HS-27A (cell line): ENCODE results near the gene NISCH.

ENCODE experiments used
- DNase-seq: peaks from one replicate; pipeline ENCODE4 v3.0.0-alpha.2; 2012; ENCODE audit warnings: low read depth, missing footprints

The NISCH gene

GRCh38 chr3:52447512-52448355 lies 7.7 kb upstream of the NISCH start:
- DNase-seq = no peak

DNA sequence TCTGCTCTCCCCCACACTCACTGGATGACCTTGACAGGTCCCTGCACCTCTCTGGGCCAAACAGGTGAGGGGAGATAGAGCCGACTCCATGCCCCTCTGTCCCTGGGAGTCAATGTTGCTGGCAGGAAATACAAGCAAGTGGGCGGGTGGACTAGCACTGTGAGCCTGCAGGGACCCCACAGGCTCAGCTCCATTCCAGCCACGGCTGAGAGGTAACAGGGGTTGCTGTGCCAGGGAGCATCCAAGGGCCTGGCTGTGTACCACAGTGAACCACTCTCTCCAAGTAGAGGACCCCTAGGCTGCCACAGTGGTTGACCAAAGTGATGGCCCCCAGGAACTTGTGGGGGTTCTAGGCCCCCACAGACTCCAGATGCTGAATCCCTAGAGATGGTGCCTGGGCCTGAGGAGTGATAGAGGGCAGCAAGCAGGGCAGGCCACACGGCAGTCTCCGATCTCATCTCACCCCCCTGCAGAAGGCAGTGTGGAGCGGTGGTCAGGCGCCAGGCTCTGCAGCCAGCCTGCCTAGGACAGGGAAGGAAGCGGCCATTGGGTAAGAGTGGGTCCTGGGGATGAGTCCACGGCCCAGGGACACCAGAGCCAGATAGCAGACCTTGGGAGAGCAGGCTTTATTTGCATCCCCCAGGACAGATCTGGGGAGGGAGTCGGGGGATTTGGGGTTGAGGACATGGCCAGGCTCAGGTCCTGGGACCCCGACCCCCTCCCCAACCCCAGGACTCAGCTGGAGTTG lies 4.7 kb upstream of the NISCH start:
- no peak for DNase-seq

DNA sequence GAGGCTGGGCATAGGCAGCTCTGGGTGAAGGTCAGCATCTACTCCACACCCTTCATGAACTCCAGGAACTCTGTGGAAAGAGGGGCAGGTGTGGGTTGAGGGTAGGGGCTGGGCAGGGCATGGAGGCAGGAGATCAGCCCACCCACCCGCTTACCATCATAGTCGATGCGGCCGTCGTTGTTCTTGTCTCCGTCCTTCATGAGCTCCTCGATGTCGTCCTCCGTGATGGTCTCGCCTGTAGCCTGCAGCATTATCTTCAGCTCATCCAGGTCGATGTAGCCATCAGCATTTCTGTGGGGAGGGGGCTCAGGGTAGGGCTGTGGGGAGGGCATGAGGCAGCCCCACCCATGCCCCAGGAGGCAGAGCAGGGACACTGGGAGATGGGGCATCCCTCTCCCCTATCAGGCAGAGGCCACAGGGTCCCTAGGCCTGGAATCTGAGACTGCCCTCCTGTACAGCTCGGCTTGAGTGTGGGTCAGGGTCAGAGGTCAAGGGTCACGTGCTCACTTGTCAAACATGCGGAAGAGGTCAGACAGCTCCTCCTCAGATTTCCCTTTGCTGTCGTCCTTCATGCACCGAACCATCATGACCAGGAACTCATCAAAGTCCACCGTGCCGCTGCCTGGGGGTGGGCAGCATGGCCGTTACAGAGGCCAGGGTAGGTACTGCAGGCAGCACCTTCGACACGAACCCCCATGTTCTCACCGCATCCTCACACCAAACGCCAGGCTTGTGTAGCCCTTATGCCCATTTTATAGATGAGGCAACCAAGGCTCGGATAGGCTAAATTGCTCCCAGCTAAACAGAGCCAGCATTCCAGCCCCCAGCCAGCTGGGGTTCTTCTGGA lies 3.9 kb upstream of the NISCH start:
- no peak for DNase-seq

GRCh38 chr3:52452126-52452525 lies 3.3 kb upstream of the NISCH start:
- no peak for DNase-seq

DNA sequence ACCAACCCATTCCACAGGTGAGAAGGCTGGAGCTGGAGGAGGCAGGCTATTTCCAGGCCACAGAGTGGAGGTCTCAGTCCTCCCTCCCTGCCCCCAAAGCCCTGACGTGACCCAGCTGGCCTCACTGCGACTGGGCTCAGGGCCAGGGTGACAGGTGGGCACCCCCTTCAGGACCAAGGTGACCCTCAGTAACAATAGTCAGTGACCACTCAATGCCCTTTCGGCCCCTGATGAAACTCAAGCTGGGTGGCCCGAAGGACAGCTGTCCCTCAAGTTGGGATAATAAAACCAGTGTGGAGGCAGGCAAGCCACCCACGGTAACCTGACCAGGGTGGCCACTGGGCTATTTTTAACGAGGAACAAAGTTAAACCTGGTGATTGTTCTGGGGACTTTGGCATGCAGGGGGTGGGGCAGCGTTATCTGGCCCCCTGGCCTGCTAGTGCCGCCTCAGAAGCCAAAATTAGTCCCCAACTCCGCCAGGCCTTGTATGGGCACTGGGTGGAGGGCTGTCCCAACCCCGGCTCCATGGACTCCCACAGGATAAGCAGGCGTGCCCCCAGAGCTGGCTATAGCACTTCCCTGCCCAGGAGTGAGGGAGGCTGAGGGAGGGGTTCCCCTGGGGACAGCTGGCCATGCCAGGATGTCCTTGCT lies 2.7 kb upstream of the NISCH start:
- DNase-seq = no peak

DNA sequence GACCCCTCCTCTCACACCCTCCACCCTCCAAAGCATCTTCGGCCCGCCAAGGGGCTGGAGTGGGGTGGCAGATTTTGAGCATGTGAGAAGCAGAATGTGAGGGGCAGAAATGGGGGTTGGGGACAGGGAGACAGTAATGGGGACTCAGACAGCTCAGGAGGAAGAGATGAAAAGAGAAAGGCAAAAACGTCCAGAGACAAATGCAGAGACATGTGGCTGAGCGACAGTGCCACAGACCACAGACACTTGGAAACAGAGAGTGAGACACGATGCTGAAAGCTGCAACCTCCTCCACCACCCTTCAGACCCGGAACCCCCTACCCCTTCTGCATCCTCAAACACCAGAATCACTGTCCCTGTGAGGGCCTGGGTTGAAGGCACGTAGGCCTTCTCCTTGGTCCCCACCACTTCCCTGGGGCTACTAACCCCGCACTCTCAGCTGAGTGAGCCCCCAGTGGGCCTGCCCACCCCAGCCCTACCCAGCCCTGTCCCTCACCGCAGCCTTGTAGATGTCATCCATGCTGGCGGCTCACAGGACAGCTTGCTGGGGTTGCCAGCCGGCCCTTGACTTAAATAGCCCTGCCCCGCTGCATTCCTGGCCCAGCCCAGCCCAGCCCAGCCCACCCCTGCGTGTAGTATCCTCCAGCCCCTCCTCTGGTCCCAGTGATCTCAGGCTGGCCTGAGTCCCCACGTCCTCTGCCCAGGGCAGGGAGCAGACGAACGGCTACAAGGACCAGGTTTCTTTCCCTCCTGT lies 1.7 kb upstream of the NISCH start, which contains the start of gene TNNC1:
Gene TNNC1, minus strand, starts transcription at position 546 of the 754 bp plus-strand sequence. Its CDS starts 26 bp downstream, at position 520.
- DNase-seq = no peak

DNA sequence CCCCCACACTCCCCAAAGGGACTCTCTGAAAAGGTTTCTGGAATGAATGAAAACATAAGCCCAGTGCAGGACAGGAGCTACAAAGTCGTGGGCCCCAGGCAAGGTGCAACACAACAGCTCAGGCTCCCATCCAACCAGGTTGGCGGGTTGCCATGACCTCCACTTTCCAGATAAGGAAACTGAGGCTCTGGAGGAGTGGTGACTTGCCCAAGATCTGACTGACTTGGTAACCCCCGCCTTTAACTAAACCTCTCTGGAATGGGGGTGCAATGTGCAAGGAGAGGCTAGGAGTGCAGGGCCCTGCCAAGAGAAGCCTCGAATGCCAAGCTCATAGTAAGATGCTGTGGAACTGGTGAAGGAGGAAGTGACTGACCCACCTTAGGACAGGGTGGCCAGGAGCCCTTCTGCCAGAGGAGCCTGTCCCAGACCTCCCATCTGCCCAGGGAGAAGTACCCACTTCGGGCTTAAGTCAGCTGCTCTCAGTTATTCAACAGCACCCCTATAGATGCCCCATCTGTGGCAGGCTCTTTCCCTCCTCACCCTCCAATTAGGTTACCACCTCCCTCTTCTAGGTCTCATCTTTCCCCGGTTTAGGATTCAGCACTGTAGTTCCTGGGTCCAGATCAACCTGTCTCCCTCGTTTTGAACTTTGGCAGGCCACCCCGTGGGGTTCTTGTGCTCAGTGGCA lies 1.0 kb upstream of the NISCH start:
- no peak for DNase-seq

GRCh38 chr3:52454938-52455282 lies 494 bp upstream of the NISCH start:
- no peak for DNase-seq

- no peak for DNase-seq
These were observed 880 bp downstream of the NISCH start for GRCh38 chr3:52456169-52456799.

DNA sequence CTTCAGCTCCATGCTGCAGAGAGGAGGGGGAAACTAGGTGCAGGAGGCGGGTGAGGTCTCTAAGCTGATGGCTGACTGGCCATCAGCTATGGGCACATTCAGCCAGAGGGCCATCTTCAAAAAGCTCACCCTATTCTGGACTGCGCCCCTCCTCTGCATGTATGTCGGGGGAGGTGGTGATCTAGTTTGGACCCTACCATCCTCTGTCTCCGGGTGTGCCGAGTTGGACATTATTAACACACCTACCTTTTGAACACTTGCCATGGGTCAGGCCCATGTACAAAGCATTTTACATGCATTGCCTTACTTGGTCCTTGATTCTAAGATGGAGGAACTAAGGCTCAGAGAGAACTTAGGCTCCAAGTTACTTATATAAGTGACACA lies 1.4 kb downstream of the NISCH start:
- DNase-seq = no peak

- DNase-seq = no peak
These were observed 2.8 kb downstream of the NISCH start for GRCh38 chr3:52458031-52458760.

GRCh38 chr3:52458770-52459545 lies 3.6 kb downstream of the NISCH start:
- DNase-seq = no peak

GRCh38 chr3:52461874-52462273 lies 6.5 kb downstream of the NISCH start:
- DNase-seq = no peak

- no peak for DNase-seq
These were observed 8.0 kb downstream of the NISCH start for GRCh38 chr3:52463416-52463815.

GRCh38 chr3:52468336-52468735 lies 12.9 kb downstream of the NISCH start:
- DNase-seq = no peak

GRCh38 chr3:52469001-52469400 lies 13.6 kb downstream of the NISCH start:
- no peak for DNase-seq

DNA sequence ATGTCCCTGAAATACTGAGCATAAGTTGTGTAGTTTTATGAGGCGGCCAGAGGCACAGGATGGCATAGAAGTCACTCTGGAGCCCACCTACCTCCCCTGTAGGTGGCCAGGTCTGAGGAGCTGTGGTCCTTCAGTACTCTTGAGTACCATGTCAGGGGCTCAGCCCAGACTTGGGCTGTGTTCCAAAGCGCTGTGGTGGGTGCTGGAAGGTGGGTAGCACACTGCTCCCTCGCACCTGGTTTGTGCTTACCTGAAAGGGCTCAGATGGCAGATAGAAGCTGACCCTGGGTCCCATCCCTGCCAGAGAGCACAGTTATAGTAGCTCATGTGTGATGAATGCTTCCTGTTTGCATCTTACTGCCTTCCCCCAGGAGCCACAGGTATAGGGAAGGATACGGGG lies 15.5 kb downstream of the NISCH start:
- no peak for DNase-seq

- no peak for DNase-seq
These were observed 16.2 kb downstream of the NISCH start for GRCh38 chr3:52471371-52472238.
